AG04449 (cell line): ENCODE results near the gene DESI2.
"Not testable (repeated sequence)": the region's sequence is repeated elsewhere in the genome, so short reads cannot be mapped to it uniquely, and the experiment has no call there.

ENCODE experiments used
- CTCF ChIA-PET: fragments of 350-600 bp; formaldehyde crosslinking; extraction: SDS; loops from one replicate; lab custom pipeline; 2021; ENCODE audit warnings: antibody characterized with exemption; lab: Yijun Ruan, JAX
- POLR2A ChIA-PET: fragments of 400-600, 350-600 bp; formaldehyde crosslinking; extraction: SDS; loops from one replicate; lab custom pipeline; 2020; ENCODE audit warnings: antibody characterized with exemption, inconsistent platforms; lab: Yijun Ruan, JAX
- DNase-seq: peaks from one replicate; pipeline ENCODE4 v3.0.0-alpha.2; 2010; ENCODE audit warnings: low read depth, low spot score
- H3K4me3 ChIP-seq: 2 replicates; pipeline ENCODE4 v1.5.1; 2011; ENCODE audit warnings: low read depth, mild to moderate bottlenecking, control low read depth, low read length
- TF ChIP-seq, protein P1 (sequence below): IDR thresholded peaks from one replicate; pipeline ENCODE4 v1.5.1; 2011; ENCODE audit warnings: mild to moderate bottlenecking, moderate library complexity, low read length, control low read depth, inconsistent platforms; ENCODE audit not compliant: insufficient read depth; ENCODE audit errors: missing control alignments

The DESI2 gene

DNA sequence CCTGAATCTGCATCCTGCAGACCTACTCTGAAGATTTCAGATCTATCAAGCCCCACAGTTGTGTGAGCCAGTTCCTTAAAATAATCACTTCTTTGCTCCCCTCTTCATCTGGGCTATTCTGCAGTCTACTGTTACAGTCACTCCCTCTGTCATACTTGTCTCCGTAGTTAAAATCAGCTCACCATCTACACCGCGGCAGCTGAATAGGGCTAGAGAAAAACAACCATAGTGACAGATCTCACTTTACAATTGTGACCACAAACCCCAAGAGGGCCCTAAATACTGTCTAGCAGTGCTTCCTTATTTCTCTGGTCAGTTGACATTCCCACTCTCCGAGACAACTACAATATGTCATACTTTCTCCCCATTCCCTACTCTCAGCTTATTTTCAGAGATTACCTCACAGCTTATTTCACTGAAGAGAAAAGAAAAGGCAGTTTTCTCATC, 12.9 kb downstream of the DESI2 start:
- TF ChIP-seq, protein P1, sequence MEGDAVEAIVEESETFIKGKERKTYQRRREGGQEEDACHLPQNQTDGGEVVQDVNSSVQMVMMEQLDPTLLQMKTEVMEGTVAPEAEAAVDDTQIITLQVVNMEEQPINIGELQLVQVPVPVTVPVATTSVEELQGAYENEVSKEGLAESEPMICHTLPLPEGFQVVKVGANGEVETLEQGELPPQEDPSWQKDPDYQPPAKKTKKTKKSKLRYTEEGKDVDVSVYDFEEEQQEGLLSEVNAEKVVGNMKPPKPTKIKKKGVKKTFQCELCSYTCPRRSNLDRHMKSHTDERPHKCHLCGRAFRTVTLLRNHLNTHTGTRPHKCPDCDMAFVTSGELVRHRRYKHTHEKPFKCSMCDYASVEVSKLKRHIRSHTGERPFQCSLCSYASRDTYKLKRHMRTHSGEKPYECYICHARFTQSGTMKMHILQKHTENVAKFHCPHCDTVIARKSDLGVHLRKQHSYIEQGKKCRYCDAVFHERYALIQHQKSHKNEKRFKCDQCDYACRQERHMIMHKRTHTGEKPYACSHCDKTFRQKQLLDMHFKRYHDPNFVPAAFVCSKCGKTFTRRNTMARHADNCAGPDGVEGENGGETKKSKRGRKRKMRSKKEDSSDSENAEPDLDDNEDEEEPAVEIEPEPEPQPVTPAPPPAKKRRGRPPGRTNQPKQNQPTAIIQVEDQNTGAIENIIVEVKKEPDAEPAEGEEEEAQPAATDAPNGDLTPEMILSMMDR, result no peak
- CTCF ChIA-PET, result interaction anchor here (1.0 kb wide), 1 partner anchor 12 kb away, joined by 7 read pairs; no protein-coding TSS in a partner anchor
- POLR2A ChIA-PET, result no interaction called here
- H3K4me3 ChIP-seq, result no peak overlapping the region
- no peak for DNase-seq

DNA sequence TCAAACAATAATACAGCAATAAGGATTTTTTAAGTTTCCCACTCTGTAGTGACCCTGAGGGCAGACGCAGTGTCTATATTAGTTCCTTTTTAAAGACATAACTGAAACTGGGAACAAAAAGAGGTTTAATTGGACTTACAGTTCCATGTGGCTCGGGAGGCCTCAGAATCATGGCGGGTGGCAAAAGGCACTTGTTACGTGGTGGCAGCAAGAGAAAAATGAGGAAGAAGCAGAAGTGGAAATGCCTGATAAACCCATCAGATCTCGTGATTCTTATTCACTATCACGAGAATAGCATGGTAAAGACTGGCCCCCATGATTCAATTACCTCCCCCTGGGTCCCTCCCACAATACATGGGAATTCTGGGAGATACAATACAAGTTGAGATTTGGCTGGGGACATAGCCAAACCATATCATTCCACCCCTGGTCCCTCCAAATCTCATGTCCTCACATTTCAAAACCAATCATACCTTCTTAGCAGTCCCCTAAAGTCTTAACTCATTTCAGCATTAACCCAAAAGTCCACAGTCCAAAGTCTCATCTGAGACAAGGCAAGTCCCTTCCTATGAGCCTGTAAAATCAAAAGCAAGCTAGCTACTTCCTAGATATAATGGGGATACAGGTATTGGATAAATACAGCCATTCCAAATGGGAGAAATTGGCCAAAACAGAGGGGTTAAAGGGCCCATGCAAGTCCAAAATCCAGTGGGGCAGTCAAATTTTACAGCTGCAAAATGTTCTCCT, 13.9 kb downstream of the DESI2 start:
- POLR2A ChIA-PET, DNase-seq, H3K4me3 ChIP-seq: not testable (repeated sequence)
- CTCF ChIA-PET, result interaction anchor here (0.5 kb wide), 1 partner anchor 177 kb away, joined by 3 read pairs; no protein-coding TSS in a partner anchor

DNA sequence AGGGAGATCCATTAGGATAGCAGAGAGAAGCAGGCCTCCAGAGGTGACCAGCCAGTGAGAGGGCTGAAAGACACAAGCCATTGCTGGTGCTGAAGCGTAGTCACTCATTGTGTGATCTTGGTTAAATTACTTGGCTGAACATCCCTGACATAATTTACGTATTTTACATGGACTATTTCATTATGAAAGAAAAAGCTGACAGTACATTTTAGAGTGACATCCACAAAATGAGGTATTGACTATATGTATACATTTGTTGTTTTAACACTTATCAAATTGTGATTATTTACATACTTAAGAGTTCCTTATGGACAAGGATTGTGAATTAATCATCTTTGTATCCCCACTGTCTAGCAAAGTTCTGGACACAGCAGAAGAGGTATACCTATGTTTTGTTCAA, 14.9 kb downstream of the DESI2 start:
- ChIA-PET CTCF (no interaction called here), POLR2A (no interaction called here)
- TF ChIP-seq, protein P1, result no peak
- H3K4me3 ChIP-seq, result no peak overlapping the region
- no peak for DNase-seq

DNA sequence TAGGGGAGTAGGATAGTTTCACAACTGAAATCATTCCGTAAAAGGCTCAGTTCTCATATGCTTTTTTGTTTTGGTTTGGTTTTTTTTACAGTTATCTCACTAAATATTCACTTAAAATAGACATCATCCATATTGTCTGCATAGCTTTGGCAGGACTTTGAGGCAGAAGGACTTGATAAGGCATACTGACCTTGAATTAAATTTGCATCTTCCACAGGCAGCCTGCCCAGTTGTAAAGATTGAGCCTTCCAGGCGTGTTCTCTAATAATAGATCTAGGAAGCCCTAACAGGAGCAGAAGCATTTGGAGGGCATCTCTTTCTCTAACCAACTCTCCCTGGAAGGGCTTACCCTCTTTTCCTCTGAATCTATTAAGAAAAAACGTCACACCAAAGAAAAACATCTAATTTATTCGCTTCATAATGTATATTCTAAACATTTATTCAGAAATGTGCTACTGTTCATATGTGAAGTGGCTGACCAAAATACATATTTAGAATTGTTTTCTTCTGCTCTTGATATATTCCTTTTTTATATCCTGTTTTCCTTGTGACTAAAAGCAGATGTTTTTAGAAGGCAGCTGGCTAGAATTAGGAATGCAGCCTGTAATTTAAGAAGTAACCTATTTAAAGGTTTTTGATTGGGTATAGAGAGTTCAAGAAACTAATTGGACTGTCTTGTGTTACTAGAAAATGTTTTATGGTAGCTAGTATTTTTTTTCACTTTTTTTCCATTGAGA, 20.2 kb downstream of the DESI2 start:
- POLR2A ChIA-PET, result no interaction called here
- no peak overlapping the region for H3K4me3 ChIP-seq
- DNase-seq, result no peak
- CTCF ChIA-PET, result no interaction called here
- TF ChIP-seq, protein P1, result no peak

DNA sequence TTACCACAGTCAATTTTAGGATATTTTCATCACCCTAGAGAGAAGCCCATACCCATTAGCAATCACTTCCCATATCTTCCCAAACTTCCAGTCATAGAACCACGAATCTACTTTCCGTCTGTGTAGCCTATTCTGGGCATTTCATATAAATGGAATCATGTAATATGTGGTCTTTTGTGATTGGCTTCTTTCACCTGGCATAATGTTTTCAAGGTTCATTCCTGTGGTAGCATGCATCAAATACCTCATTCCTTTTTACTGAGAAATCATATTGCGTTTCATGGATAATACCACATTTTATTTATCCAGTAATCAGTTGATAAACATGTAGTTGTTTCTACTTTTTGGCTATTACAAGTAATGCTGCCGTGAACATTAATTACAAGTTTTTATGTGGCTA, 21.5 kb downstream of the DESI2 start:
- TF ChIP-seq, protein P1, result no peak
- no peak overlapping the region for H3K4me3 ChIP-seq
- DNase-seq, result no peak
- CTCF ChIA-PET, result no interaction called here
- POLR2A ChIA-PET, result no interaction called here

DNA sequence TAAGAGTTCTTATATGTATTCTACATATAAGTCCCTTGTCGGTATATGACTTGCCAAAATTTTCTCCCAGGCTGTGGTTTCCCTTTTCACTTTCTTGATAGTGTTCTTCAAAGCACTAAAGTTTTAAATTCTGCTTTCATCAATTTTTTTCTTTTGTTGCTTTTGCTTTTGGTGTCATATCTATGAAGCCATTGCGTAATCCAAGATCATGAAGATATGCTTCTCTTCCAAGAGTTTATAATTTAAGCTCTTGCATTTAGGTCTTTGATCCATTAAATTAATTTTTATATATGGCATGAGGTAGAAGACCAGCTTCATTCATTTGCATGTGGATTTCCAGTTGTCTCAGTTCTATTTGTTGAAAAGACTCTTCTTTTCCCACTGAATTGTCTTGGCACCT, 22.2 kb downstream of the DESI2 start:
- H3K4me3 ChIP-seq, result no peak overlapping the region
- TF ChIP-seq, protein P1, result no peak
- ChIA-PET POLR2A (no interaction called here), CTCF (interaction anchor here (0.6 kb wide), 1 partner anchor 367 kb away, joined by 3 read pairs; no protein-coding TSS in a partner anchor)
- DNase-seq, result no peak
